ENCODE data around the gene DPAGT1.
"Not testable (repeated sequence)": the region's sequence is repeated elsewhere in the genome, so short reads cannot be mapped to it uniquely, and the experiment has no call there.

DPAGT1 gene

GRCh38 chr11:119093942-119094815 is 7.5 kb downstream of the DPAGT1 start:
- peak in 1 of 2 experiments; percentile 50 for DNase-seq

- peak; percentile 32 to 42 for DNase-seq
Observed at GRCh38 chr11:119092880-119093842, 8.5 kb downstream of the DPAGT1 start.

GRCh38 chr11:119091966-119092879 is 9.4 kb downstream of the DPAGT1 start:
- no peak for DNase-seq

- DNase-seq, result no peak
Observed at GRCh38 chr11:119091178-119091577, 10.5 kb downstream of the DPAGT1 start.

GRCh38 chr11:119089319-119089718 is 12.3 kb downstream of the DPAGT1 start:
- no peak for DNase-seq

- DNase-seq, result no peak
Observed at GRCh38 chr11:119088406-119088805, 13.2 kb downstream of the DPAGT1 start.

- DNase-seq, result no peak
Observed at GRCh38 chr11:119087747-119088241, 13.9 kb downstream of the DPAGT1 start.

- no peak for DNase-seq
Observed at GRCh38 chr11:119087123-119087522, 14.5 kb downstream of the DPAGT1 start.

- no peak for DNase-seq
Observed at GRCh38 chr11:119085437-119085847, 16.2 kb downstream of the DPAGT1 start.

- DNase-seq, result peak; percentile 94 to 96
Observed at GRCh38 chr11:119084663-119085436, 16.8 kb downstream of the DPAGT1 start, which contains the start of gene HMBS. Gene HMBS, plus strand, starts transcription at chr11:119084881. Its CDS starts 153 bp downstream, at chr11:119085034.

GRCh38 chr11:119081682-119082260 is 19.9 kb downstream of the DPAGT1 start:
- DNase-seq, result no peak

- DNase-seq, result no peak
Observed at GRCh38 chr11:119078675-119079420, 22.8 kb downstream of the DPAGT1 start.

- DNase-seq, result no peak
Observed at GRCh38 chr11:119077839-119078238, 23.8 kb downstream of the DPAGT1 start.

- DNase-seq, result peak; percentile 91 to 94
Observed at GRCh38 chr11:119067371-119068222, 34.1 kb downstream of the DPAGT1 start, which contains the start of gene VPS11. Gene VPS11, plus strand, starts transcription at chr11:119067818. Its CDS starts 6 bp downstream, at chr11:119067824.

GRCh38 chr11:119065369-119065768 is 36.3 kb downstream of the DPAGT1 start:
- DNase-seq, result peak in 1 of 2 experiments; percentile 2

GRCh38 chr11:119062779-119063178 is 38.9 kb downstream of the DPAGT1 start:
- no peak for DNase-seq

GRCh38 chr11:119061256-119061655 is 40.4 kb downstream of the DPAGT1 start:
- no peak for DNase-seq

GRCh38 chr11:119059128-119059527 is 42.5 kb downstream of the DPAGT1 start:
- DNase-seq, result not testable (repeated sequence)
